ENCODE measurements around the gene CFDP1. TPM values are rescaled to one million over a fixed set of nuclear protein-coding genes. Genes with fewer than 3 reads are reported as not detected.
A peak's percentile ranks its signal among the peaks of the same experiment; 100 is the strongest.

Gene CFDP1
- total and polyA plus RNA-seq, 3 experiments from 2014 or later, result 33.8 to 39.1 (median 34.2) TPM

DNA sequence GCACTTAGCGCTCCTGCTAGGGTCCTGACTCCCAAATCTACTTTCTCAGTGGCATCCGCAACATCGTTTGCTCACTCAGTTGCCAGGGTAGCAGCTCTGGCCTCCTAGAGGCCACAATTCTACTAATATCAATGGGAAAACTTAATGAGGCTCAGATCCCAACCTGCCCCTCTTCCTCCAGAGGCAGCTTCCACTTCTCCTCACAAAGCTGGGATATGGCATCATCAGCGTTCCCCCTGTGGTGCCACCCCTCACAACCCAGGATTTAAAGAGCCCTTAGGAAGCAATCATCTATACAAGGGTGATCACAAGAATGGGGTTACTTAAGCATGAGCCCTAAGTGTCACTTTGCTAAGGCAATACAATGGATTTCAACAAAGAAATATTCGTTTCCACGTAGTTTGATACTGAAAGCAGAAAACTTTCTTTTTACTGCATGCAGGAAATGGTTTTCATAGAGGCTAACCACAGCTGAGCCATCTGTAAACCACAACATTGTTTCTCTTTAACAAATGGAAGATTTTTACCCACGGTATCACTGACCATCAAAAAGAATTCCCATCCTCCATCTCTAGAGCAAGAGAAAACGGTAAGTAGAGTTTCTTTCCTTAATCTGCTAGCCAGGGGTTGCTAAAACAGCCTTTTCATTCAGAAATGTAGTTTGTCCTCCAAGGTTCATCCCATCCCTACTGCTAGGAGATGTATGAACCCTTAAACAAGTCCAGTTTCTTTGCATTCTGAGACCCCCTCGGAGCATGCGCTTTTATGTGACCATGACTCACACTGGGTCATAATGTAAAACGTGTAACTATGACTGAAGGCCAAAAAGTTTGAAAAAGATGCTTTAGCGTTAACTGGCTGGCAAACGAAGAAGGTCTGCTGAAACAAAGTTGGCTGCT, 113.5 kb downstream of the CFDP1 start:
- Mint-ChIP-seq H3K4me1 (peaks cover 23 to 26% (median 26%) of the 10 kb centered on the region in 3 donors), H3K27ac (peak overlapping the region in 2 of 8 donors; percentile 37 to 42)
- POLR2A ChIA-PET, result no interaction called here

DNA sequence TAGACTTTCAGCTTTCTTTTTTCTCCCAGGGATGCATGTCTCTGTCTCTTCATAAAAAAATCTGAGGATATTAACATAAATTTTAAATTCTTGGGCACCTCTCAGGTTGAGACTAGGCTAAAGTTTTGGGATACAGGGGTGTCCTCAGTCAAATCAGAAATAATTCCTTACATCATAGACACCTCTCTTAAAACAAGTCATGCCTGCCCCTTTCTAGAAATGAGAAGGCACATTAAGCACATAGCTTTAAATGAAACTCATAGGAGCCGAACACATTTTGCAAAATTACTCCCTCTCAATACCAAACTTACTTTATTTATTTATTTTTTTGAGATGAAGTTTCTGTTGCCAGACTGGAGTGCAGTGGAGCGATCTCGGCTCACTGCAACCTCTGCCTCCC, 114.6 kb downstream of the CFDP1 start:
- peaks cover 17 to 20% (median 18%) of the 10 kb centered on the region in 3 donors for H3K36me3 Mint-ChIP-seq
- ChIA-PET POLR2A (interaction anchor here (0.6 kb wide), 1 partner anchor 393 kb away, joined by 5 read pairs; no protein-coding TSS in a partner anchor), CTCF (no interaction called here)
- no peaks in the 10 kb centered on the region for H3K9me3 Mint-ChIP-seq
- DNase-seq, result no peak
- H3K27ac Mint-ChIP-seq, result no peak overlapping the region
- H3K36me3 ChIP-seq (ENCODE audit: insufficient read depth, low read length), result no peaks in the 10 kb centered on the region
- H3K27ac ChIP-seq (ENCODE audit: low read depth, low read length), result no peak overlapping the region
- peaks cover 18% of the 10 kb centered on the region for H3K4me1 ChIP-seq (ENCODE audit: insufficient read depth, low read length)
- H3K27me3 Mint-ChIP-seq, result no peaks in the 10 kb centered on the region
- no peak overlapping the region for H3K4me3 ChIP-seq (ENCODE audit: low read length)
- no peaks in the 10 kb centered on the region for H3K27me3 ChIP-seq (ENCODE audit: insufficient read depth, low read length, poor library complexity, severe bottlenecking)
- H3K9me3 ChIP-seq (ENCODE audit: low read length), result no peaks in the 10 kb centered on the region
- peaks cover 23 to 26% (median 26%) of the 10 kb centered on the region in 3 donors for H3K4me1 Mint-ChIP-seq
- H3K4me3 Mint-ChIP-seq, result no peak overlapping the region

More for the DNA sequence above, 113.5 kb downstream of the CFDP1 start:
- Histone ChIP-seq H3K4me1 (ENCODE audit: insufficient read depth, low read length) (peaks cover 18% of the 10 kb centered on the region), H3K4me3 (ENCODE audit: low read length) (peak overlapping the region; percentile 21), H3K27ac (ENCODE audit: low read depth, low read length) (no peak overlapping the region), H3K9me3 (ENCODE audit: low read length) (no peaks in the 10 kb centered on the region), H3K36me3 (ENCODE audit: insufficient read depth, low read length) (no peaks in the 10 kb centered on the region), H3K27me3 (ENCODE audit: insufficient read depth, low read length, poor library complexity, severe bottlenecking) (no peaks in the 10 kb centered on the region)
- CTCF ChIA-PET, result interaction anchor here (1.5 kb wide), 1 partner anchor 86 kb away, joined by 5 read pairs; no protein-coding TSS in a partner anchor
- H3K27me3 Mint-ChIP-seq, result no peaks in the 10 kb centered on the region
- H3K4me3 Mint-ChIP-seq, result peak overlapping the region; percentile 34 to 77 (median 75)
- H3K36me3 Mint-ChIP-seq, result peaks cover 17 to 21% (median 17%) of the 10 kb centered on the region in 3 donors
- H3K9me3 Mint-ChIP-seq, result no peaks in the 10 kb centered on the region
- peak in 2 of 5 donors; percentile 19 to 21 for DNase-seq

DNA sequence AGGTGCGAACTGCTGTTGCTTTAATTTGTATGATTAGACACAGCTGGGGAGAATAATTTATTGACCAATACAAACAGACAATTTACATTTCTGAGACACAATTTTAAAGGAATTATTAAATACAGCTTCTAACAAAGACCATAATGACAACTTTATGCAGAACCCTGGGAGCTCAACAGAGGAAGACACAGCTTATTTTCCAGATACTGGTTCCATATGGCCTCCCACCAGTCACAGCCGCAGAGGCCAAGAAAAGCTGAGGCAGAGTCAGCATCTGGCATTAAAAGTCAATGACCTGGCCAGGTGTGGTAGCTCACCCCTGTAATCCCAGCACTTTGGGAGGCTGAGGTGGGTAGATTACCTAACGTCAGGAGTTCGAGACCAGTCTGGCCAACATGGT, 115.8 kb downstream of the CFDP1 start:
- Histone ChIP-seq H3K4me1 (ENCODE audit: insufficient read depth, low read length) (peaks cover 18% of the 10 kb centered on the region), H3K9me3 (ENCODE audit: low read length) (no peaks in the 10 kb centered on the region), H3K36me3 (ENCODE audit: insufficient read depth, low read length) (no peaks in the 10 kb centered on the region), H3K4me3 (ENCODE audit: low read length) (no peak overlapping the region), H3K27ac (ENCODE audit: low read depth, low read length) (no peak overlapping the region), H3K27me3 (ENCODE audit: insufficient read depth, low read length, poor library complexity, severe bottlenecking) (no peaks in the 10 kb centered on the region)
- H3K9me3 Mint-ChIP-seq, result no peaks in the 10 kb centered on the region
- DNase-seq, result no peak
- H3K27me3 Mint-ChIP-seq, result no peaks in the 10 kb centered on the region
- ChIA-PET POLR2A (no interaction called here), CTCF (no interaction called here)
- H3K4me1 Mint-ChIP-seq, result peaks cover 23 to 26% (median 26%) of the 10 kb centered on the region in 3 donors
- H3K27ac Mint-ChIP-seq, result no peak overlapping the region
- H3K4me3 Mint-ChIP-seq, result peak overlapping the region in 1 of 7 donors; percentile 32
- H3K36me3 Mint-ChIP-seq, result peaks cover 17 to 26% (median 21%) of the 10 kb centered on the region in 3 donors

DNA sequence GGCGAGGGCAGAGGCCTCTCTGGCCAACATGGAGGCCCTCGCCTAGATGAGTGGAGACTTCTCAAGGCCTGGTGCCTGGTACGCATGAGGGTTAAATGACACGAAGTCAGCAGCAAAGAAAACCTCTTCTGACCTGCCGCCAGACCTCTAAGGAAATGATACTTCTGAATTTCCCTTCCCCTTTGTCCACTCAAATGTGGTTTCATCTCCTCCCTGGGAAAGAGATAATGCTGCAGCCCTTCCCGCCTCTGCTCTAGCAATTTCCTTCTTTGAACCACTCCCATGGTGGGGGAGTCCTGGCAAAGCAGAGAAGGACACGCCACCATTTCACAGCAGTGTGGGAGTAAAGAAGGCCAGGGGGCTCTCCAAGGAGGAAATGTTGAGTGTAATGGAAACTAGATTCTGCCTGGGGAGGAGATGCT, 116.2 kb downstream of the CFDP1 start:
- H3K27me3 ChIP-seq (ENCODE audit: insufficient read depth, low read length, poor library complexity, severe bottlenecking), result no peaks in the 10 kb centered on the region
- no peaks in the 10 kb centered on the region for H3K36me3 ChIP-seq (ENCODE audit: insufficient read depth, low read length)
- CTCF ChIA-PET, result interaction anchor here (0.7 kb wide), 1 partner anchor 40 kb away, joined by 4 read pairs; no protein-coding TSS in a partner anchor
- POLR2A ChIA-PET, result no interaction called here
- peaks cover 17 to 26% (median 21%) of the 10 kb centered on the region in 3 donors for H3K36me3 Mint-ChIP-seq
- H3K27me3 Mint-ChIP-seq, result no peaks in the 10 kb centered on the region
- H3K27ac ChIP-seq (ENCODE audit: low read depth, low read length), result no peak overlapping the region
- H3K27ac Mint-ChIP-seq, result no peak overlapping the region
- H3K9me3 ChIP-seq (ENCODE audit: low read length), result no peaks in the 10 kb centered on the region
- H3K4me1 ChIP-seq (ENCODE audit: insufficient read depth, low read length), result peaks cover 18% of the 10 kb centered on the region
- H3K4me3 ChIP-seq (ENCODE audit: low read length), result no peak overlapping the region
- peaks cover 23 to 26% (median 26%) of the 10 kb centered on the region in 3 donors for H3K4me1 Mint-ChIP-seq
- no peaks in the 10 kb centered on the region for H3K9me3 Mint-ChIP-seq
- no peak overlapping the region for H3K4me3 Mint-ChIP-seq
- DNase-seq, result no peak

DNA sequence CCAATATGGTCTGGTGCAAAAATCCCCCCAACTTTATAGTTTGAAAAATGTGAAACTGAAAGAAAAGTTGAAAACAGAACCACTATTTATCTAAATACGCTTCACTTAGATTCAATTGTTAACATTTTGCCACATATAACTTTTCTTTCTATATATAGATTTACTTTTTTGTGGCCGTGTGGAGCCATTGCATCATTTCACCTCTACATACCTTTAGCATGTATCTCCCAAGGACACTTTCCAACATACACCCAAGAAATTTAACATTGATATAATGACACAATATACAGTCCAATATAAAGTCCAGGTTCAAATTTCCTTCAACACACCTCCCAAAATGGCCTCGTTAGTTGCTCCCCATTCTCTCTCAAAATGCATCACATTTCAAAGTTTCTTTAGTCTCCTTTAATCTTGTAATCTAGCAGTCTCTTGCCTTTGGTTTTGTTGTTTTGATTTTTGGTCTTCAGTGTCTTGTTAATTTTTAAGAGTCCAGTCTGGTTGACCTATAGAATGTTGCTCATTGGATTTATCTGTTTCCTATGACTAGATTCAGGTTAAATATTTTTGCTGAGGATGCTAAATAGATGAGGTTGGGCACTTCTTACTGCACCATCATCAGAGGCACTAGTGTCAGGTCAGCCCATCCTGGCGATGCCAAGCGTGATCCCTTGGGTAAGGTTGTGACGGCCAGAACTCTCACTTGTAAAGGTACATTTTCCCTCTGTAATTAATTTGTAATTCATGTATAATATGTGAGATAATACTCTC, 117.6 kb downstream of the CFDP1 start:
- Mint-ChIP-seq H3K9me3 (no peaks in the 10 kb centered on the region), H3K27me3 (no peaks in the 10 kb centered on the region), H3K27ac (no peak overlapping the region), H3K4me1 (peaks cover 17 to 18% (median 17%) of the 10 kb centered on the region in 3 donors), H3K36me3 (peaks cover 17 to 26% (median 24%) of the 10 kb centered on the region in 3 donors), H3K4me3 (no peak overlapping the region)
- ChIA-PET POLR2A (no interaction called here), CTCF (no interaction called here)
- no peak for DNase-seq
- H3K36me3 ChIP-seq (ENCODE audit: insufficient read depth, low read length), result no peaks in the 10 kb centered on the region
- H3K4me1 ChIP-seq (ENCODE audit: insufficient read depth, low read length), result peaks cover 17% of the 10 kb centered on the region
- no peaks in the 10 kb centered on the region for H3K9me3 ChIP-seq (ENCODE audit: low read length)
- no peaks in the 10 kb centered on the region for H3K27me3 ChIP-seq (ENCODE audit: insufficient read depth, low read length, poor library complexity, severe bottlenecking)
- no peak overlapping the region for H3K27ac ChIP-seq (ENCODE audit: low read depth, low read length)
- H3K4me3 ChIP-seq (ENCODE audit: low read length), result no peak overlapping the region

DNA sequence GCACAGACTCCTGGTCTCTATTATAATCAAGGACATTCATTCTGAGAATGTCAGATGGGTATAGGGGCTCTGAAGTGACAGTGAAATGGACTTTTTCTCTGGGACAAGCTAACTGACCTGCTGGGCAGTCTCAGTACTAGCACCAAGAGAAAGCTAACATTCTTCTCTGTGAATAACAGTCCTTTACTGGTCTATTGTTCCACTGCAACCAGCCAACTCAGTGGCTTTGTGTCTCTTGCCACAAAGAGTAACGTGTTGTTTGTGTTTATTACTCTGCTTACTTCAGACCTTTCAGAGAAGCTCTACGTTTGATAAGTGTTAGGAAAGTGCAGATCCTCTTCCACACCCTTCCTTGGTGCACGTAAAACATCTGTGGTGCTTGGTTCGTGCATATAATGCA, 120.4 kb downstream of the CFDP1 start:
- POLR2A ChIA-PET, result no interaction called here
- Mint-ChIP-seq H3K4me1 (peaks cover 0 to 2% (median 0%) of the 10 kb centered on the region in 3 donors), H3K9me3 (no peaks in the 10 kb centered on the region), H3K36me3 (peaks cover 21 to 36% (median 26%) of the 10 kb centered on the region in 3 donors), H3K27me3 (no peaks in the 10 kb centered on the region), H3K27ac (no peak overlapping the region), H3K4me3 (no peak overlapping the region)
- Histone ChIP-seq H3K4me3 (ENCODE audit: low read length) (no peak overlapping the region), H3K27me3 (ENCODE audit: insufficient read depth, low read length, poor library complexity, severe bottlenecking) (no peaks in the 10 kb centered on the region), H3K36me3 (ENCODE audit: insufficient read depth, low read length) (no peaks in the 10 kb centered on the region), H3K4me1 (ENCODE audit: insufficient read depth, low read length) (no peaks in the 10 kb centered on the region), H3K27ac (ENCODE audit: low read depth, low read length) (no peak overlapping the region), H3K9me3 (ENCODE audit: low read length) (no peaks in the 10 kb centered on the region)
- CTCF ChIA-PET, result no interaction called here
- DNase-seq, result no peak

DNA sequence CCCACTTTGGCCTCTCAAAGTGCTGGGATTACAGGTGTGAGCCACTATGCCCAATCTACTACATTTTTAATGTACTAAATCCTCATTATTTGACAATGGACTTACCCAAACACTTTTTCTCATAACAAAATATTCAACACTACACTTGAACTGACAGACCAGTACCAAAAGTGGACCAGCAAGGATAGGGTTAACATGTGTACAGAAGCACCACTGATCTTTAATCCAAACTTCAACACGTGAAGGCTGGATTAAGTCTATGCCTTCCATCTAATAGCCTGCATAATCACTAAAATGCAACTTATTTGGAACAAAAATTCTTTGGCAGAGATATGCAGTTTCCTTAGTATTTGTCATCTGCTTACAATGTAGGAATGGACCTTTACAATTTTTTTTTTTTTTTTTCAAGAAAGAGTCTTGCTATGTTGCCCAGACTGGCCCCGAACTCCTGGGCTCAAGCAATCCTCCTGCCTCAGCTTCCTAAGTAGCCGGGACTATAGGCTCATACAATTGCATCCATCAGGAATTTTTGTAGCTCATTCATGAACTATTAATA, 121.8 kb downstream of the CFDP1 start:
- Mint-ChIP-seq H3K4me1 (peaks cover 3 to 6% (median 5%) of the 10 kb centered on the region in 3 donors), H3K9me3 (no peaks in the 10 kb centered on the region), H3K27ac (no peak overlapping the region), H3K4me3 (no peak overlapping the region), H3K27me3 (no peaks in the 10 kb centered on the region), H3K36me3 (peaks cover 20 to 34% (median 23%) of the 10 kb centered on the region in 3 donors)
- H3K4me3 ChIP-seq (ENCODE audit: low read length), result no peak overlapping the region
- H3K9me3 ChIP-seq (ENCODE audit: low read length), result no peaks in the 10 kb centered on the region
- no peak for DNase-seq
- POLR2A ChIA-PET, result no interaction called here
- H3K27ac ChIP-seq (ENCODE audit: low read depth, low read length), result no peak overlapping the region
- CTCF ChIA-PET, result interaction anchor here (0.8 kb wide), 1 partner anchor 77 kb away, joined by 3 read pairs; no protein-coding TSS in a partner anchor
- no peaks in the 10 kb centered on the region for H3K36me3 ChIP-seq (ENCODE audit: insufficient read depth, low read length)
- no peaks in the 10 kb centered on the region for H3K27me3 ChIP-seq (ENCODE audit: insufficient read depth, low read length, poor library complexity, severe bottlenecking)
- H3K4me1 ChIP-seq (ENCODE audit: insufficient read depth, low read length), result peaks cover 1% of the 10 kb centered on the region

All from CD8-positive, alpha-beta memory T cell (primary cell).